GM18861 (cell line): ENCODE data around the gene TMEM119.

ENCODE experiments used
- ATAC-seq: cut with Tn5 transposase; IDR thresholded peaks from one replicate; pipeline ENCODE4 v1.9.1; 2021; ENCODE audit not compliant: unreplicated experiment

Gene TMEM119

DNA sequence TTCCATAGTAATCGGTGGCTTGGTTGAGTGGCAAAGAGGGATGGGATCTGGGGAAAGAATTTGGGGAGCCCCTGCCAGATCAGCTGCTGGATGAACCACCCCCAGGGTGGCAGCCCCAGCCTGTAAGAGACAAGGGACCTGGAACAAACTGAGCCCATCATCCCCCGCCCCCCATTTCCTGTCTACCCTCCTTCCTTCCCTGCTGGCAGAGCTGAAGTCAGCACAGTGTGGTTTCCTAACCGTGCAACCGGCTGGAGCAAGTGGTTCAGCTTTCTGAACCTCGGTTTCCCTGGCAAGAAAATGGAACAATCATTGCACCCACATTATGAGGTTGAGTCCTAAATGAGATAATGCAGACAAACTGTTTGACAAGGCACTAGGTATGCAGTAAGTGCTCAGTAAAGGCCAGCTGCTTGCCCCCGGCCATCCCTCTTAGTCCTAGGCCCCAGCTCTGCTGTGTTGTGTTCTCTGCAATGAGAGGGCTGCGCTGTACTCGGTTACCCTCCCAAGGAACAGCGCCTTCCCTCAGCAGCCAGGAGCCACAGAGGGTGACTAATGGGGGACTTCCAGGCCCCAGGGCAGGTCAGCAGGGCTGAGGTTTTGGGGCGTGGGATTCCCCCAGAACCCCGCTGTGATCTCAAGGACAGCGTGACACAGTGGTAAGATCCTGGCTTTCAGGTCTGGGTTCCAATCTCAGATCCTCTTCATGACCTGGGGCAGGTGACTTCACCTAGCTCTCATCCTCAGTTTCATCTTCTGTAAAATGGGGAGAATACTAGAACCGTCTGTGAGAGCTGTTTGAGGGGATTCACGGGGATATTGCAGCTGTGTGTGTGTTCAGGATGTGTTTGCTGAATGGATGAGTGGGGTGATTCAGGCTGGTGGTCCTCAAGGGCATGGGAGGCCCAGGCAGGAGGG lies 19.3 kb upstream of the TMEM119 start:
- peak; percentile 71 for ATAC-seq

DNA sequence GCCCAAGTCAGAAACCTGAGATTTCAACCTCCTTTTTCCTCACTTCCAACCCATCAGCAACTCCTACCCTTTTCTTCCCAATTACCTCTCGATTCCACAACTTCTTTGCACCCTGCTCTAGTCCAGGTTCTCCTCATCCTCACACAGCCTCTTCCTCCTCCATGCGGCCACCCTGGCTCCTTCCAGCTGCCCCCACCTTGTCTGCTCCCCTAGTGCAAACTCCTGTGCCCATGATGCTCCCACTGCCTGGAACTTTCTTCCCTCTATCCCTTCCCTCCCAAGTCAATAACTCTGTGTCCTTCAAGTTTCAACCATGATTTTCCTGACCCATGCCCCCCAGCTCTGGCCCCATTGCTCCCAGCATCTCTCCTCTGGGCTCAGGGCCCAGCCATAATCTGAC lies 18.5 kb upstream of the TMEM119 start:
- no peak for ATAC-seq

DNA sequence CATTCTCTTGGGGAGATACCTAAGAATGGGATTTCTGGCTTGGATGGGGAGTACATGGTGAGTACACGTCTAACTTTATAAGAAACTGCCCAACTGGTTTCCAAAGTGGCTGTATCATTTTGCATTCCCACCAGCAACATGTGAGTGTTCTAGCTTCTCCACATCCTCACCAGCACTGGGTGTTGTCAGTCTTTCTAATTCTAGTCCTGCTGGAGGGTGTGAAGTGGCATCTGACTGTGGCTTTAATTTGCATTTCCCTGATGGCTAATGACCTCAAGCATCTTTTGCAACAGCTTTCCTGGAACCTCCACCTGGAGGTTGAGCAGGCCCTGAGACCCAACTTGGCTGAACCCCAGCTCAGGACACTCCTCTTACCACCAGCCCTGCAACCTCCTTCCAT lies 18.0 kb upstream of the TMEM119 start:
- ATAC-seq: no peak

DNA sequence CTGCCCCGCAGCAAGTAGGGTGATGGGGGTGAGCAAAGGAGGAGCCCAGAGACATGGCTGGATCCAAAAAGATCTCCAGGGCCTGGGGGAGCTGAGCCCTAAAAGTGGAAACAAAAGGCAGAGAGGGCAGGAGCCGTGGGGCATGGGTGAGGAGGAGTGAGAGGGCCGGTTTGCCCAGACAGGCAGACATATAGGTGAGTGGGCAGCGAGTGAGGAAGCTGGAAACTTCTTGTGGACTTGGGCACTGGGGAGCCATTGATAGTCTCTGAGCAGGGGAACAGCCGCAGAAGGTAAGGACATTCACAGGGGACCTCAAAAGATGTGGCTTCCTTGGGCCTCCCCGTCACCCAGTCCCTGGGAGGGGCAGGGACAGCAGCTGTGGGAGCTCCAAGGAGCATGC lies 16.8 kb upstream of the TMEM119 start:
- ATAC-seq: no peak

DNA sequence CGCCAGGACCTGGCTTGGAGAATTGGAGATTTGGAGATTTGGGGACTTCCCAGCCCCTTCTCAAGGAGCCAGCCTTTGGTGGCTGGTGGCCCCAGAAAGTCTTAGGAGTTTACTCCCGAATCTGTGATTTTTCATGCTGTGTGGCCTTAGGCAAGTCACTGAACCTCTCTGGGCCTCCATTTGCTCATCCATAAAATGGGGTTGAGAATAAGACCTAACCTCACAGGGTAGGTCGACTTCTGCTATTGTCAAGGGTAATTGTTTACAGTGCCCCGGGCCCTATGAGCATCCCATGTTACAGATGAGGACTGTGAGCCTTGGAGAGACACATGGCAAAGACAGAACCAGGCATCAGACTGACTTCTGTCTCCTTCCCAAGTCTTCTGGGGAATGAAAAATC lies 16.2 kb upstream of the TMEM119 start:
- no peak for ATAC-seq

DNA sequence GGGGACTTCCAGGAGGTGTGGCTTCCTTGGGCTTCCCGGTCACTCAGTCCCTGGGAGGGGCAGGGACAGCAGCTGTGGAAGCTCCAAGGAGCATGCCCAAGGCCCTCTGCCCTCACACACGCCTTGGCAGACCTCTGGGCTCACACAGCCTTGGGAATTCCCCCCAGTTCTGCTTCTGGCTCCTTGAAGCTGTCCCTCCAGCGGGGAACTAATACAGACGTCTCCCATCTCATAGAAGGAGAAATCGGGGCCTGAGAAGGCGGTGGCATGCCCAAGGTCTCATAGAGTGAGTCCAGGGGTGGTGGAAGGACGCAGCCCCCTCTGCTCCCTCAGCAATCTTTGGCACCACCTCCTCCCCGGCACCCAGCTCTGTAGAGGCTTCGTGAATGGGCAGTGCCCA lies 15.7 kb upstream of the TMEM119 start:
- ATAC-seq: no peak

DNA sequence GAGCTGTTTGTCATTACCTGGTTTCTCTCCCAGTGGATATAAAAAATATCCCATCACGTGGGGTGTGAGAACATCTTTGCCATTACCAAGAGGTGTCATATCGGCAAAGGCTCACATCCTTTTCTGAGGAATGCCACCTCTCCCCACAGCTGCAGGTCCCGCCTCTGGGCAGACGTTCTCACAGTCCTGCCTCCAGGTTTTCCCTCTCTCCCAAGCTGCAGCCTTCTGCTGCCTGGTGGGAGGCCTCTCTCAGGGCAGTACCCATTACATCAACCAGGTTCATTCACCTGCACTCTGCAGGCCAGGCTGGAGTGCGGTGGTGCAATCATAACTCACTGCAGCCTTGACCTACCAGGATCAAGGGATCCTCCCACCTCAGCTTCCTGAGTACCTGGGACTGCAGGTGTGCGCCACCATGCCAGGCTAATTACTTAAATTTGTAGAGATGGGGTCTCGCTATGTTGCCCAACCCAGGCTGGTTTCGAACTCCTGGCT lies 15.0 kb upstream of the TMEM119 start:
- ATAC-seq: no peak

DNA sequence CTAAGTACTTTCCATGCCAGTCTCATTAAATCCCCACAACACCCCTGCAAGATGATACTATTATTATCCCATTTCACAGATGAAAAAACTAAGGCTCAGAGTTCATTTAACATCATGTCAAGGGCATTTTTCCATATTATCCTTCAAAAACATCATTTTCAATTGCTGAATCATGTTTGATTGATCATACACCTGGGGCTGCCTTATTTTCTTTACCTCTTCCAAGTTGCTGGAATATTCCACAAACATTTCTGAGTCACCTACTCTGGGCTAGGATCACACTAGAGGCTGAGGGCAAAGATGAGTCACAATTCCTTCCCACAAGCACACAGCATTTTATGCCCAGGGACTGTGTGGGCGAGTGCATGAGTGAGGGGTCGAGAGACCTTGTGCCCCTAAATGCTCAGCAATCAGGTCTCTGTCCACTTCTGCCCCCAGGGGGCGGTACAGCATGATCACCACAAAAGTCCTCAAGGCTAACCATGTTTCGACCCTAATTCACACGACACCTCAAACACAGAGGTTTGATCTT lies 14.1 kb upstream of the TMEM119 start:
- no peak for ATAC-seq

DNA sequence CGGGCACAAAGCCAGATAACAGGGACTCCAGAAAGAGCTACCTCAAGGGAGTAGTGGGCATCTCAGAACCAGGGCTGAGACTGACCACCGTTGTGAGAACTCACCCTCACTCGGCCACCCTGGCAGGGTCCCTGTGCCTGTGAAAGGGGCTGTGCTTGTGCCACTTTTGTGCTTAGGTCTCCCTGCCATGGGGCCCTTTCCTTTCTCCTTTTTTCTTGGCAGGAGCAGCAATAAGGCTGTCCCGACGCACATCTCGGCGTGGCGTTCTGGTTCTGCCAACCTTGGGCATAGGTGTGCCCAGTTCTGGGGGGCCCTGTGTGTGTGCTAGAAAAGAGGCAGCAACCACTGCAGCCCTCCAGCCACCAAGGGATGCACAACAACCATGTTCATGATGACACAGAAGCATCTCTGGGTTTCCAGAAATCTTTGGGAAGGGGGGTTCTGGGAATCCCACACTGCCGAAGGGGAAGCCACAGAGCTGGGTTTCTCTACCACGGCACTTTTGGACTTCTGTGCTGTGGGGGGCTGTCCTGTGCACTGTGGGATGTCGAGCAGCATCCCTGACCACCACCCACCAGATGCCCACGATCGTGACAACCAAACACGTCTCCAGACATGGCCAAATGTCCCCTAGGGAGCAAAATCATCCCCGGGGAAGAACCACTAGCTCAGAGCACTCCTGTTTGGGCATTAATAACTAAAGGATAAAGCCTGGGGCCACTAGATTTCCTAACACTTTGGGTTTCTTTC lies 13.1 kb upstream of the TMEM119 start:
- ATAC-seq: no peak

DNA sequence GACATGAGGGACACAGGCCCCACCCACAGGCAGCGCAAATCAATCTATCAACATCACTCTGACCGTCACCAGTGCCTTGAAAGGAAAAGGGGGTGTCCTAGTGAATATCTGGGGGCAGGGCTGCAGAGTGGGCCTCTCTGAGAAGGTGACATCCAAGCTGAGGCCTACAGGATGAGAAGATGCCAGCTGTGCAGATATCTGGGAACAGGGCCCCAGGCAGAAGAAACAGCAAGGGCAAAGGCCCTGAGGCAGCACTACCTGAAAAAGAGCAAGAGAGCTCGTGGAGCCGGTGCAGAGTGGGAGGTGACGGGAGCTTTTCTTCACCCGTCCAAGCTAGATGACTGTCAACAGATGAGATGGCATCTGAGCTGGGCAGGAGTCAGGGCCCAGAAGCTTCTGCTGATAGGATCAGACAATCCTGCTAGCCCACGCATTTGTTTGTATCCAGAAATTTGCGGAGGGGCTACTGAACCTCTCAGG lies 12.5 kb upstream of the TMEM119 start:
- ATAC-seq: no peak

DNA sequence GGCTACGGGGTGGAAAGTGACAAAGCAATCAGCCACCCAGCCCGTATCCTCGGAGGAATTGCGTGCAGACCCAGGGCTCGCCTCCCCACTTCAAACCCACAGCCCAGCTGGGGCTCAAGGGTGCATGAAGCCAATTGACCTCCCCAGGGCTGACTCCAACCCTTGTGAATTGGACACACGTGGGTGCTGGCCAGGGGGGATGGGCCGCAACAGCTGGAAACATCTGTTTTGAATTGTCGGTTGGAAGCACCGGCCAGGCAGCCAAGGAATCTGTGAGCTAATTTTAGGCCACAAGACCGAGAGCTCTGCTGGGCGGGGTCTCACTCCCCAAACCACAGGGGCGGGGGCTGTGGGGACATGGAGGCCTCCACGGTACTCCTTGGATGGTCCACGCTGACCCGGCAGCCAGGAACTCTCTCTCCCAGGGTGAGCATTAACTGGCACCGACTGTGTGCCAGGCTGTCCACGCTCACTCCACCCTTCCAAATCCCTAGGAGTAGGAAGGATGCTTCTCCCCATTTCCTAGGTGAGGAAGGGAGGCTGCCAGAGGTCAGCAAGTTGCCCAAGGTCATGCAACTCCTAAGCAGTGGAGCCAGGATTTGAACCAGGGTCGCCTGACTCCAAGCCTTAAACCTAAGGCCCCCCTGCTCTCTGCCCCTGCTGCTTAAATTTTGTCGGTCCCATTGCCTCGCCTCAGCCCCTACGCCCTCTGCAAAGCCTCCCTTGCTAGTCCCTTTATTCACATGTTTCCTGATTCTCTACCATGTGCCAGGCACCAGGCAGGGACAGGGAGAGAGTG lies 11.9 kb upstream of the TMEM119 start:
- ATAC-seq: no peak

DNA sequence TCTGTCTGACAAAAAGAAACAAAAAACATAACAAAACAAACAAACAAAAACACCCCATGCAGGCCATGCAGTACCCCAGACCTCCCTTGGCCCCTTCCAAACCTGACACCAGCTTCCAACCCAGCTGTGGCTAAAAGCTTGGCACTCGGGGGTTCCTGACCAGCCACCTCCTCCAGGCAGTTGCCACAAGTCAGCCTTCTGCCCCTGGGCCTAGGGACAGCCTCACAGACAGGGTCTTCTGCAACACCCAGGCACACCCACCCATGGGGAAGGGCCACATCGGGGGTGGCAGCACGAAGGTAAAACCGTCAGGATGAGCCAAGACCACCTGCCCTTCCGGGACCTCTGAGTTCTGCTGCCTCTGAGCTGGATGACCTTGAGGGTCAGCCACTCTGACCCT lies 10.7 kb upstream of the TMEM119 start:
- no peak for ATAC-seq

DNA sequence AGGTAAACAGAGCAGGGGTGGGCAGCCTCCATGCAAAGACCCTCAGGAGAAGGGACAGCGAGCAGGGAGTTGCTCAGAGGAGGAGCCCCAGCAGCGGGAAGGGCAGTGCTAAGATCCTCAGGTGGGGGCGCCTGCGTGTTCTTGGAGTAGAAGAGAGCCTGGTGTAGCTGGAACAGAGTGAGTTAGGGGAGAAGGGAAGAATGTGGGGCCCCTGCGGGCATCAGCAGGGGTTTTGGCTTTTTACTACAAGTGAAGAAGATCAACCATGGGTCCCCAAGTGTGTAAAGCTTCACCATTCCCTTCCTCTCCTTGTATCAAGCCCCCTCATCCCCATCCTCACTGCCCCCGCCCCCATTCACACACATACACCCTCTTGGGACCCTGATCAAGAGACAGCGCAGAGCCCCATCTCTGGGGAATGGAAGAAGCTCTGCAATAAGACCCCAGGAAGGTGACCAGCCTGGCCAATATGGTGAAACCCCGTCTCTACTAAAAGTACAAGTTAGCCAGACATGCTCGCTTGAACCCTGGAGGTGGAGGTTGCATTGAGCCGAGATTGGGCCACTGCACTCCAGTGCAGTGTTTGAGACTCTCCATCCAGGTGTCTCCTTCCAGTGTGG lies 10.2 kb upstream of the TMEM119 start:
- ATAC-seq: no peak

DNA sequence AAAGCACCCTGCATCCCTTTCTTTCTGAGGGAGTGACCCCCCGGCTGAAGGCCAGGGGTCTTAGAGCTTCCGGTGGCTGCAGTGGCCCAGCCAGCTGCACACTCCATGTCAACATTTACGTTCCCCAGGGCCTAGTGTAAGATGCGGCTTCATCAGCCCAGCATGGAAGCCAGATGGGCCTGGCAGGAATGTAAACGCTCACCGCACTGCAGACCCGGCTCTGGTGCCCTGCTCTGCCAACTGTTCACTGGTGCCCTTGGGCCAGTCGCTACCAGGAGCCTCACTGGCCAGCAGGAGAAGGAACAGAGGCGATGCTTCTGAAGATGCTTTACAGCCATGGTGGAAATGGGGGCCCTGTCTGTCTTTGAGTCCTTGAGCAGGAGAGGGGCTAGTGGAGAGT lies 8.6 kb upstream of the TMEM119 start:
- ATAC-seq: no peak

DNA sequence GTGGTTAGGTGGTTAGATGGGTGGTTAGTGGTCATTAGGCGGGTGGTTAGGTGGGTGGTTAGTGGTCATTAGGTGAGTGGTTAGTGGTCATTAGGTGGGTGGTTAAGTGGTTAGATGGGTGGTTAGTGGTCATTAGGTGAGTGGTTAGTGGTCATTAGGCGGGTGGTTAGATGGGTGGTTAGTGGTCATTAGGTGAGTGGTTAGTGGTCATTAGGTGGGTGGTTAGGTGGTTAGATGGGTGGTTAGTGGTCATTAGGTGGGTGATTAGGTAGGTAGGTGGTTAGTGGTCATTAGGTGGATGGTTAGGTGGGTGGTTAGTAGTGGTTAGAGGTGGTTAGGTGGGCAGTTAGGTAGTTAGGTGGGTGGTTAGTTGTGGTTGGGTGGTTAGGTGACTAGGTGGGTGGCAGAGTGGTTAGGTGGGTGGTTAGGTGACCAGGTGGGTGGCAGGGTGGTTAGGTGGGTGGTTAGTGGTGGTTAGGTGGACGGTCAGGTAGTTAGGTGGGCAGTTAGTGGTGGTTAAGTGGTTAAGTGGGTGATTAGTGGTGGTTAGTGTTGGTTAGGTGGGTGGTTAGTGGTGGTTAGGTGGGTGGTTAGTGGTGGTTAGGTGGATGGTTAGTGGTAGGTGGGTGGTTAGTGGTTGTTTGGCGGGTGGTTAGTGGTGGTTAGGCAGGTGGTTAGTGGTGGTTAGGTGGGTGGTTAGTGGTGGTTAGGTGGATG lies 8.0 kb upstream of the TMEM119 start:
- ATAC-seq: no peak

DNA sequence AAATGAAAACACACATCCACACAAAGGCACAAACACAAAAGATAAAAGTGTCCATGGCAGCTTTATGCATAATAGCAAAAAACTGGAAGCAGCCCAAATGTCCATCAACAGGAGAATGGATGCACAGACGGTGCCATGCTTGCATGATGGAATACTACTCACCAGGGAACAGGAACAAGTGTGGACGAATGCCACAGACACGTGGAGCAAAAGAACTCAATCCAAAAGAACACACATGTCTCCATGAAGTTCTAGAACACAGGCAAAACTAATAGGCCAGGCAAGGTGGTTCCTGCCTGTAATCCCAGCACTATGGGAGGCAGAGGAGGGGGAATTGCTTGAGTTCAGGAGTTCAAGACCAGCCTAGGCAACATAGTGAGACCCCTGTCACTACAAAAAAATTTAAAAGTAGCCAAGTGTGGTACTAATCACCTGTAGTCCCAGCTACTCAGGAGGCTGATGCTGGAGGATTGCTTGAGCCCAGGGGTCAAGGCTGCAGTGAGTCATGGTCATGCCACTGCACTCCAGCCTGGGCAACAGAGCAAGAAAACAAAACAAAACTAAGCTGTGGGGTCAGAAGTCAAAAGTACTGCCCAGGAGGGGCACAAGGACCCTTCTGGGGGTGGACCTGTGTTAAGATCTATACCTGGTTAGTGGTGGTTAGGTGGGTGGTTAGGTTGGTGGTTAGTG lies 7.3 kb upstream of the TMEM119 start:
- no peak for ATAC-seq

DNA sequence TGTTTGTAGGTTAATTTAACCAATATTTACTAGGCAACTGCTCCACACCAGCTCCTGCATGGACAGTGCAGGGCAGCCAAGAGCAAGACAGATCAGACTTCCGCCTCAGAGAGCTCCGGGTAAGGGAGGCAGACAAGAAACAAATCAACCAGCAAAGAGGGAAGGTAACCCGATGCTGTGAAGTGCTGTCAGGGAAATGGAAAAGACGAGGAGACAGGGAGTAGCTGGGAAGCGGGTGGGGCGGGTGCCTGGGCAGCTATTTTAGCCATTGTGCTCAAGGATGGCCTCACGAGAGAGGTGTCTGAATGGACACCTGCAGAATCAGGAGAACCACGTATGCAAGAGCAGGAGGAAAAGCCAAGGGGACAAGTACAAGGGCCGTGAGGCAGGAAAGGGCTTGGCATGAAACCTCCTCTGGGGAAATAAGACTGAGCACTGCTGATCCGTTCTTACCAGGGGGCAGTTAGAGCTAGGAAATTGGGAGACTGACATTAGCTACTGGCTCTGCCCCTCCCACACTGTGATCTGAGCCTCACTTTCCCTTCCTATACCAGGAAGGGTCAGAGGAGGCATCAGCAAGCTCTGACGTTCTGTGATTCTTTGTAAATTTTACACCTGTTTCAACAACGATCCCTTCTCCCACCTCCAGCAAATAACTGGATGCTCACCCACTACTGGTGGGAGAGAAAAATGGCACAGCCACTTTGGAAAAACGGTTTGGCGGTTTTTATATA lies 6.5 kb upstream of the TMEM119 start:
- ATAC-seq: no peak

DNA sequence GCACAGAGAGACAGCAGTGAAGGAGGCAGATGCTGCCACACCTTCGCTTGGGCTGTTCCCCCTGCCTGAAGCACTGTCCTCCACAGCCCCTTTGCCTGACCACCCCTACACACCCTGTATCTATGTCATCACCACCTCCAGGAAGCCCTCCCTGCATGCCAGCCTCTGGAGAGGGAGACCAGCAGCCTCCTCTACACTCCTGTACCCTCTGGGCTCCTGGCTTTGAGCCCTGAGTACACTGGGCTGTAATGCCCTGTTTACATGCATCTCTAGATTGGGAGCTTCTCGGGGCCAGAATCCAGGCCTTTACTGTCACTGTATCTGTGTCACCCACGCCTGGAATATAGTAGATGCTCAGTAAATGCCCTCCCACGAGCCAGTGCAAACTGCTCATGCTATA lies 5.9 kb upstream of the TMEM119 start:
- no peak for ATAC-seq
